Stimulated activated CD4-positive, alpha-beta T cell treated with anti-CD3 and anti-CD28 coated beads, Interleukin-1b, Interleukin-23, amount 100 ng/mL, for 48 hours (primary cell): ENCODE results near the gene TUBA1A.
"Not testable (repeated sequence)": the region's sequence is repeated elsewhere in the genome, so short reads cannot be mapped to it uniquely, and the experiment has no call there.

Experiments
- DNase-seq: peaks from one replicate; pipeline ENCODE4 v3.0.0-alpha.2; 2020

TUBA1A gene

GRCh38 chr12:49200919-49201594 lies 12.2 kb upstream of the TUBA1A start:
- no peak for DNase-seq

GRCh38 chr12:49198431-49199155 lies 9.7 kb upstream of the TUBA1A start:
- DNase-seq, result no peak

DNA sequence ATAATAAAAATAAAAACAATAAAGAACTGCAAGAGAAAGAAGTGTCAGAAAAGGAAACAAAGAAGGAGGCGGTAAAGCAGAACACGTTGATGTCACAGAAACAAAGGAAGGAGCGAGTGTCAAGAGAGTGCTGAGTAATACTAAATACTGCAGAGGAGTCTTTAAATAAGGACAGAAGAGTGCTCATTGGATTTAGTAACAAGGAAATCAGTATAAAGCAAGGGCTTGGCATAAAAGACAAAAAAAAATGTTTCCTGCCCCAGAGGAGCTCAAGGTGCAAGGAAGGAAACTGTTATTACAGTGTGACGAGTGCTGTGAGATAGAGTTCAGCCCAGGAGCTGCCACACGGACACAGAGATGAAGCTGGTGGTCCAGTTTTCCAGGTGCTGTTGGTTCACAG lies 8.4 kb upstream of the TUBA1A start:
- no peak for DNase-seq

DNA sequence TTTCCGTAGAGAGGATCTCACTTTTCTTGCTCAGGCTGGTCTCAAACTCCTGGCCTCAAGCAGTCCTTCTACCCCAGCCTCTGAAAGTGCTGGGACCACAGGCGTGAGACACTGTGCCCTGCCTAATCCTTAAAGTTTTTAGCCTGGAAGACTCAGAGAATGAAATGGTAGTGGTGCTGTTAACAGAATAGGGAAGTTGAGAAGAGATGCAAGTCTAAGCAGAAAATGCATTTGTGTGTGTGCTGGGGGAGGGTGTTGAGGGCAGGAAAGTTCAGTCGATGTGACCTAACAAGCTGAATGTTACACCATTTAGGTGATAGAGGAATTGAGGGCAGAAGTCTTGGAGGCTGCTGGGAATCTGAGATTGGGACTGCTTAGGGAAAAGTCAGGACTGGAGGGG lies 6.9 kb upstream of the TUBA1A start:
- DNase-seq, result no peak

- not testable (repeated sequence) for DNase-seq
These were observed 4.9 kb upstream of the TUBA1A start for GRCh38 chr12:49193746-49194145.

- DNase-seq, result not testable (repeated sequence)
These were observed 2.6 kb upstream of the TUBA1A start for GRCh38 chr12:49191498-49191897.

GRCh38 chr12:49190974-49191373 lies 2.1 kb upstream of the TUBA1A start:
- no peak for DNase-seq

- DNase-seq, result no peak
These were observed 1.1 kb upstream of the TUBA1A start for GRCh38 chr12:49189731-49190716.

DNA sequence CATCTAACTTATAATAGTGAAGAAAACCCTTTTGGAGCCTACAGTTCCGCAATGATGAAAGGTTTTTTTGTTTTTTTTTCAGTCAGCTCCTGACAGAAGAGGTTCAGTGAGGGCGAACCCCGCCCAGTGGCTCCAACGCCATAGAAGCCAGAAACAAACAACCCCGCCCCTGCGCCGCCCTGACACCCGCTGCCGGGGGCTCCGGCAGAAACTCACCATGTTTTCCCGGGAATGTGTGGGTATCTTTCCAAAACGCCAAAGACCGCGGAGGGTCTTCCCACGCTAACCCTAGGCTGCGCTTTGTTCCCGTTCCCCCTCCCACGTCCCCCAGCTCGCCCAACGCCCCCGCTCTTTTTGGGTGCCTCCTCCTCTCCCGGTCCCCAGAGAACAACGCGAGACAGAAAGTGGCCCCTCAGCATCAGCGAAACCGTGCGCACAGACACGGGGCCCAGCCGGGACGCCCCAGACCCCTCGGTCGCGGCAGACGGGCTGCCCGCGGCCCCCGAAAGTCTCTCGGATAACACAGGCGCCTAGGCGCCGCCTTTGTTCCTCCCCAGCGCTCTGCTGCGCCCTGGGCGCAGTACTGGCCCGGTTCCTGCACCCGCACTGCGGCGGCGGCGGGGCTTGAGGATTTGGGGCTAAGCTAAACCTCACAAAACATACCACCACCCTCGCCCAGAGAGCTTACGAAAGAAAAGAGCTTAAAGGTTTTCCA lies 522 bp downstream of the TUBA1A start:
- DNase-seq, result peak; percentile 69

GRCh38 chr12:49187184-49187583 lies 1.7 kb downstream of the TUBA1A start:
- DNase-seq, result no peak

DNA sequence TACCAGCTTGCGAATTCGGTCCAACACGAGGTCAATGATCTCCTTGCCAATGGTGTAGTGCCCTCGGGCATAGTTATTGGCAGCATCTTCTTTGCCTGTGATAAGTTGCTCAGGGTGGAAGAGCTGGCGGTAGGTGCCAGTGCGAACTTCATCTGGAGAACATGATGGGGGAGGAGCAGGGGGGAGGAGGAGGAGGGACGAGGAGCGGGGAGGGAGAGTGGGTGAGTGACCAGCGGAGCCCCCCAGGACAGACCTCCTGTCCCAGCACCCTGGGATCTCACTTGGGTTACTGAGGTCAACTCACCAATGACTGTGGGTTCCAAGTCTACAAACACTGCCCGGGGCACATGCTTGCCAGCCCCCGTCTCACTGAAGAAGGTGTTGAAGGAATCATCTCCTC lies 2.6 kb downstream of the TUBA1A start:
- DNase-seq, result not testable (repeated sequence)

DNA sequence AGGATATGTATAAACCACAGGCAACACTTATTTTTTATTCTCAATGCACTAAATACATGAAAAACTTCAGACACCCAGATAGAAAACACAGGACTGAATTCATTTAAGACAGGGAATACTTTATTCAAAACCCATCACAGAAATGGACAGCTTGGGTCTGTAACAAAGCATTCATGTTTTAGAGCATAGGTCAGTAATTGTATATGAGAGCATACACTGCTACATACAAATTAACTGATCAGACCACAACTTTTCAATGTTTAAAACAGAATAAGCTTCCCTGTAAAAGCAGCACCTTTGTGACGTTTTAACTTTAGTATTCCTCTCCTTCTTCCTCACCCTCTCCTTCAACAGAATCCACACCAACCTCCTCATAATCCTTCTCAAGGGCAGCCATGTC lies 4.2 kb downstream of the TUBA1A start:
- DNase-seq, result not testable (repeated sequence)

GRCh38 chr12:49183214-49183950 lies 5.5 kb downstream of the TUBA1A start:
- not testable (repeated sequence) for DNase-seq

GRCh38 chr12:49174218-49174617 lies 14.7 kb downstream of the TUBA1A start:
- DNase-seq, result no peak

GRCh38 chr12:49170924-49171323 lies 18.0 kb downstream of the TUBA1A start:
- no peak for DNase-seq

DNA sequence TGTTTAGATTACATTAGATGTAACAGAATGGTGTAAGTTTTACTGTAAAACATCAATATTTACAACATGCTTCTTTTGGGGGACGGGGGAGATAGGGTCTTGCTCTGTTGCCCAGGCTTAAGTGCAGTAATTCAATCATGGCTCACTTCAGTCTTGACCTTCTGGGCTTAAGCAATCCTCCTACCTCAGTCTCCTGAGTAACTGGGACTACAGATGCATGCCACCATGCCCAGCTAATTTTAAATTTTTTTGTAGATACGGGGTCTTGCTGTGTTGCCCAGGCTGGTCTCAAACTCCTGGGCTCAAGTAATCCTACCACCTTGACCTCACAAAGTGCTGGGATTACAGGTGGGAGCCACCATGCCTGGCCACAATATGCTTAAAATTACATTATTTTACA lies 23.8 kb downstream of the TUBA1A start:
- DNase-seq, result no peak

- not testable (repeated sequence) for DNase-seq
These were observed 27.0 kb downstream of the TUBA1A start for GRCh38 chr12:49161901-49162300.

DNA sequence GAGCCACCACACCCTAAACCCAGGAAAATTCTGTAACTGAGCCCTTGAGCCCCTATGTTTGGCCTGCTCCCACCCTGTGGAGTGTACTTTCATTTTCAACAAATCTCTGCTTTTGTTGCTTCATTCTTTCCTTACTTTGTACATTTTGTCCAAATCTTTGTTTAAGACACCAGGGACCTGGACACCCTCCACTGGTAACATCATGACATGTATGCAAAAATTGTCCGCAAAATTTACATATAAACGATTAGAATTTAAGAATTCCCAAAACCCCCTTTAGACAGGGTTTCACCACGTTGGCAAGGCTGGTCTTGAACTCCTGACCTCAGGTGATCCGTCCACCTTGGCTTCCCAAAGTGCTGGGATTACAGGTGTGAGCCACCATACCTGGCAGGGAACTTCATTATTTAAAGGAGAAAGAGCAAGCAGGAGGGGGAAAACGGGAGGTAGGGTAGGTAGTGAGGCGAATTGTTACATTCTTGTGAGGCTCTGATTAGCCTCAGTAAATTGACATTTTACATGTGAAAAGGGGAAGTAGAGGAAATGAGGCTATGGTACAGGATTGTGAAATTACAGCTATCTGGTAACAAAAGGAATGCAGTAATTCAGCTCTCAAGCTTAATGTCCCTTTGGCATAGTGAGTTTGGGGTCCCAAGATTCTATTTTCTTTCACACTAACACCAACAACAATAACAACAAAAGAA lies 27.6 kb downstream of the TUBA1A start:
- DNase-seq, result no peak

- no peak for DNase-seq
These were observed 28.5 kb downstream of the TUBA1A start for GRCh38 chr12:49160399-49160798.

- DNase-seq, result no peak
These were observed 34.7 kb downstream of the TUBA1A start for GRCh38 chr12:49154221-49154620.

GRCh38 chr12:49147384-49147783 lies 41.5 kb downstream of the TUBA1A start:
- DNase-seq, result no peak
